Measurements from ENCODE around the gene DDN.

- TF ChIP-seq POLR2A (IDR thresholded peaks at IDR 0.05) (no peak), CTCF (IDR thresholded peaks at IDR 0.05 in 4 of 5, conservative IDR thresholded peaks at IDR 0.05 in 1 of 5) (no peak)
Observed at GRCh38 chr12:48982397-48983080, 16.6 kb downstream of the DDN start.

Measured in gastrocnemius medialis (tissue), 4 donors.